Neural cell (in vitro differentiated cells): Measurements from ENCODE around the gene GRK1.

Experiments used
- CTCF ChIP-seq: fragments of 450-650 bp; IDR thresholded peaks from 2 replicates; pipeline ENCODE4 v1.5.1; 2014; ENCODE audit warnings: antibody characterized with exemption, mild to moderate bottlenecking, moderate library complexity; ENCODE audit not compliant: poor library complexity, severe bottlenecking
- EP300 ChIP-seq: fragments of 450-650 bp; conservative IDR thresholded peaks from 2 replicates; pipeline ENCODE4 v1.6.1; 2014; ENCODE audit warnings: antibody characterized with exemption, mild to moderate bottlenecking, moderate library complexity; ENCODE audit not compliant: poor library complexity, severe bottlenecking
- EZH2 ChIP-seq: fragments of 200-600, 300-800 bp; shearing (Covaris generic), sonication (generic); IDR thresholded peaks from 2 replicates; pipeline ENCODE4 v1.6.1; 2014; ENCODE audit warnings: antibody characterized with exemption, low read length, borderline replicate concordance, mild to moderate bottlenecking; ENCODE audit not compliant: insufficient read depth, poor library complexity, severe bottlenecking
- POLR2AphosphoS5 ChIP-seq: IDR thresholded peaks from 2 replicates; pipeline ENCODE4 v1.6.1; 2012
- SMC3 ChIP-seq: fragments of 450-650 bp; conservative IDR thresholded peaks from 2 replicates; pipeline ENCODE4 v1.6.1; 2014; ENCODE audit warnings: antibody characterized with exemption, mild to moderate bottlenecking, moderate library complexity; ENCODE audit not compliant: poor library complexity

GRCh38 chr13:113770937-113771336 lies 103.9 kb downstream of the GRK1 start:
- TF ChIP-seq CTCF (no peak), POLR2AphosphoS5 (no peak), EP300 (no peak), EZH2 (no peak), SMC3 (no peak)
